ENCODE measurements around the gene CRB2.

The CRB2 gene

GRCh38 chr9:123425836-123426365, 69.9 kb downstream of the CRB2 start:
- Histone ChIP-seq H3K4me1 (ENCODE audit: insufficient read depth, low read length) (no peaks in the 10 kb centered on the region), H3K27ac (ENCODE audit: low read length) (no peak overlapping the region), H3K9ac (ENCODE audit: low read depth, low read length) (no peak overlapping the region), H3K36me3 (ENCODE audit: insufficient read depth, low read length) (no peaks in the 10 kb centered on the region), H3K79me2 (ENCODE audit: insufficient read depth, low read length) (no peaks in the 10 kb centered on the region), H4K20me1 (ENCODE audit: insufficient read depth, low read length) (no peaks in the 10 kb centered on the region), H3K27me3 (ENCODE audit: insufficient read depth, low read length, poor library complexity) (no peaks in the 10 kb centered on the region), H3K9me3 (ENCODE audit: insufficient read depth, low read length, severe bottlenecking) (no peaks in the 10 kb centered on the region), H3K4me2 (ENCODE audit: insufficient read depth, low read length) (no peak overlapping the region), H3K4me3 (ENCODE audit: low read depth in 1 of 2, low read length in 2 of 2) (no peak overlapping the region), H2AFZ (ENCODE audit: low read depth, low read length) (no peak overlapping the region)
- DNase-seq (no peak), ATAC-seq (ENCODE audit: insufficient read depth, low read depth) (no peak)
- TF ChIP-seq EZH2 (IDR thresholded peaks at IDR 0.05; ENCODE audit: borderline replicate concordance, low read depth, low read length, severe bottlenecking) (no peak), CTCF (IDR thresholded peaks at IDR 0.05; ENCODE audit: borderline replicate concordance, extremely low read depth, low read length, poor library complexity, severe bottlenecking) (no peak)

DNA sequence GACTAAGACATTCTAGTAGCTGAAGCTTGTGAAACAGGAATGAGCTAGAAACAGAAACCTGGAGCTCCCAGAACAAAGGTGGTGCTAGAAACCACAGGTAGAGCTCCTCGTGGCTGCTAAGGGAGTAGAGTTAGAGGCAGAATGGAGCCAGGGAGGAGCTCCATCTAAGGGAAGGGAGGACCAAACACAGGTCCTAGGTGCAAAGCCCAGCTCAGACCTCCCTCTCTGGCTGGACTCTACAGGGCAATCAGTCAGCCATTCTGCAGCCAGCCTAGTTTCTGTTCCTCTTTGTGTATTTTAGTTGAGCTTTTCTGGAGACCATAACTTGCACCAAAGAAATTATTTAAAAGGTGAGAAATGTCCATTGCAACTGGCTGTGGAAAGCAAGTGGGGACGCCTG, 70.4 kb downstream of the CRB2 start:
- Histone ChIP-seq H3K4me3 (ENCODE audit: low read depth in 1 of 2, low read length in 2 of 2) (no peak overlapping the region), H3K36me3 (ENCODE audit: insufficient read depth, low read length) (no peaks in the 10 kb centered on the region), H4K20me1 (ENCODE audit: insufficient read depth, low read length) (no peaks in the 10 kb centered on the region), H3K9me3 (ENCODE audit: insufficient read depth, low read length, severe bottlenecking) (no peaks in the 10 kb centered on the region), H3K79me2 (ENCODE audit: insufficient read depth, low read length) (no peaks in the 10 kb centered on the region), H3K4me1 (ENCODE audit: insufficient read depth, low read length) (no peaks in the 10 kb centered on the region), H3K27ac (ENCODE audit: low read length) (no peak overlapping the region), H3K27me3 (ENCODE audit: insufficient read depth, low read length, poor library complexity) (no peaks in the 10 kb centered on the region), H2AFZ (ENCODE audit: low read depth, low read length) (no peak overlapping the region), H3K4me2 (ENCODE audit: insufficient read depth, low read length) (no peak overlapping the region), H3K9ac (ENCODE audit: low read depth, low read length) (no peak overlapping the region)
- DNase-seq (no peak), ATAC-seq (ENCODE audit: insufficient read depth, low read depth) (no peak)
- TF ChIP-seq EZH2 (IDR thresholded peaks at IDR 0.05; ENCODE audit: borderline replicate concordance, low read depth, low read length, severe bottlenecking) (no peak), CTCF (IDR thresholded peaks at IDR 0.05; ENCODE audit: borderline replicate concordance, extremely low read depth, low read length, poor library complexity, severe bottlenecking) (no peak)
